ENCODE measurements around the gene WNT5B. TPM values are rescaled to one million over a fixed set of nuclear protein-coding genes. Genes with fewer than 3 reads are reported as not detected.

The WNT5B gene
- total and polyA plus RNA-seq, 2 of the 8 experiments (the other 6 are each of a cell fraction or from before 2014, with no cell fraction given) = 0.91 to 1.2 TPM

DNA sequence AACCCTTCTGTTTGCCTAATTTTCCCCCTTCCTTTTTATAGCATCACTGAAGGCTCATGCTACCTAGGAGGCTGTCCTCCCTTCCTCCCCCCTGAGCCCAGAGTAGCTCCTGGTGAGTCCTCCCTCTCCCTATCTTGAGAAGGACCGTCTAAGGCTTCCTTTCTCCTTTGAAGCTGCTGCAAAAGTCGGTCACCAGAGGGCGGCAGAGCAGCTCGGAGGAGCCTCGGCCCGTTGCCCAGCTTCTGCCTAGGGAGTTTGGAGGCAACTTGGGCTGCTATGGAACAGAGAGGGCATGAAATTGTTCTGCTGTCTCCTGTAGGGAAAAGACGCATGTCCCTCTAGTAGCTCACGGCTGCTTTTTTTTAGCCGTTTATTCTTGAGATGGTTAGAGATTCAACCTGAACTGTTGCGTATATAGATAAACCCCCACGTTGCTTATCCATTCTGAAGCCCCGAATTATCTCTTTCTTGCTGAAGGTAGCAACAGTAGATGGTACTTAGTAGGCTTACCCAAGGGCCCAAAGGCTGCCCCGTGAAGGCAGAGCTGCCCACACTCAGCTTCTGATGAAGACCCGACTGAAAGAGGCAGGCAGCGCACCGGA lies 5.7 kb downstream of the WNT5B start:
- Histone ChIP-seq H3K18ac (ENCODE audit: extremely low read depth, low read length) (no peak overlapping the region), H2AFZ (ENCODE audit: low read length) (no peak overlapping the region), H3K79me1 (ENCODE audit: low read depth, low read length) (no peaks in the 10 kb centered on the region), H3K23ac (ENCODE audit: insufficient read length) (no peak overlapping the region), H3K27ac (ENCODE audit: low read depth, low read length) (no peak overlapping the region), H3K4me1 (replicated peaks in 1 of 4; ENCODE audit: control insufficient read depth in 3 of 4, insufficient read depth in 4 of 4, low read length in 3 of 4) (peaks cover 2 to 18% (median 15%) of the 10 kb centered on the region in 4 experiments), H3K14ac (ENCODE audit: insufficient read length) (no peak overlapping the region), H2BK12ac (ENCODE audit: low read depth, low read length) (no peak overlapping the region), H3K9me3 (ENCODE audit: insufficient read depth in 2 of 2, low read depth in 1 of 2, low read length in 1 of 2) (no peaks in the 10 kb centered on the region), H4K20me1 (replicated peaks in 1 of 2; ENCODE audit: control insufficient read depth in 1 of 2, insufficient read depth in 2 of 2, low read length in 2 of 2) (peaks cover 0 to 4% of the 10 kb centered on the region in 2 experiments), H3K9ac (replicated peaks in 1 of 4; ENCODE audit: extremely low read depth in 1 of 4, low read depth in 3 of 4, low read length in 3 of 4) (no peak overlapping the region), H3K4ac (replicated peaks; ENCODE audit: insufficient read length, low read depth, low read length) (no peak overlapping the region), H3K56ac (replicated peaks; ENCODE audit: insufficient read length, low read depth, low read length) (no peak overlapping the region), H2AK5ac (ENCODE audit: low read depth, low read length) (no peak overlapping the region), H2BK120ac (replicated peaks; ENCODE audit: low read depth, low read length) (no peak overlapping the region), H2BK15ac (ENCODE audit: low read length) (no peak overlapping the region), H3K4me2 (ENCODE audit: insufficient read depth in 1 of 2, low read depth in 2 of 2, low read length in 2 of 2) (no peak overlapping the region), H4K5ac (ENCODE audit: insufficient read length, low read depth, low read length) (no peak overlapping the region), H4K91ac (replicated peaks; ENCODE audit: insufficient read length, low read length) (no peak overlapping the region), H3K27me3 (replicated peaks in 1 of 4; ENCODE audit: control insufficient read depth in 3 of 4, extremely low read depth in 1 of 4, insufficient read depth in 3 of 4, low read length in 3 of 4) (peaks cover 31 to 61% (median 47%) of the 10 kb centered on the region in 4 experiments), H2BK20ac (ENCODE audit: low read length) (no peak overlapping the region), H4K8ac (ENCODE audit: extremely low read depth, insufficient read depth, low read length) (no peak overlapping the region), H3K79me2 (ENCODE audit: control insufficient read depth in 1 of 2, insufficient read depth in 2 of 2, low read length in 2 of 2) (no peaks in the 10 kb centered on the region), H3K4me3 (ENCODE audit: extremely low read depth in 1 of 4, insufficient read depth in 2 of 4, low read depth in 3 of 4, low read length in 4 of 4) (no peak overlapping the region), H3K23me2 (ENCODE audit: low read depth, low read length) (peaks cover 4% of the 10 kb centered on the region), H3K36me3 (ENCODE audit: control insufficient read depth in 2 of 4, insufficient read depth in 4 of 4, low read length in 3 of 4) (no peaks in the 10 kb centered on the region), H2BK5ac (ENCODE audit: low read depth, low read length) (no peak overlapping the region)
- DNase-seq (ENCODE audit: low read depth in 1 of 2, low spot score in 2 of 2) = peak; percentile 56 to 88
- WGBS, 2 experiments (ENCODE audit: extremely low coverage in 1 of 2, insufficient coverage in 1 of 2, insufficient read length in 1 of 2, insufficient replicate concordance in 2 of 2, low coverage in 1 of 2, low lambda C conversion rate in 2 of 2, missing lambda C conversion rate in 1 of 2) = 42% methylated on average over 16 of the region's 16 CpGs; no CpG with 5 or more reads in 1 of the 2 experiments
- ChIA-PET CTCF (ENCODE audit: partially characterized antibody) (interaction anchor here (0.5 to 3.6 kb wide), 34 partner anchors 9 to 647 kb away, joined by 3 to 40 read pairs (median 4); partner anchors contain the start of gene ADIPOR2), POLR2A (ENCODE audit: partially characterized antibody) (interaction anchor here (0.6 to 1.6 kb wide), 2 partner anchors 28 to 47 kb away, joined by 3 to 5 read pairs; no protein-coding TSS in a partner anchor)
- peak; percentile 7 for FAIRE-seq
- TF ChIP-seq EZH2 (IDR thresholded peaks at IDR 0.05; ENCODE audit: low read depth, low read length, severe bottlenecking) (no peak), RAD21 (IDR thresholded peaks at IDR 0.05 in 1 of 2, conservative IDR thresholded peaks at IDR 0.05 in 1 of 2; ENCODE audit: low read depth in 2 of 2, low read length in 2 of 2) (peak; percentile 79 to 88), KDM1A (IDR thresholded peaks at IDR 0.05; ENCODE audit: borderline replicate concordance, low read length) (peak; percentile 34; the same call in 1 of the 2 replicates), MAFK (IDR thresholded peaks at IDR 0.05; ENCODE audit: low read depth, low read length) (no peak), TCF12 (IDR thresholded peaks at IDR 0.05; ENCODE audit: low read depth, low read length) (no peak), CBX5 (IDR thresholded peaks at IDR 0.05; ENCODE audit: low read depth, low read length) (no peak), PHF8 (conservative IDR thresholded peaks at IDR 0.05; ENCODE audit: low read depth, low read length) (no peak), NRF1 (IDR thresholded peaks at IDR 0.05; ENCODE audit: low read depth, low read length) (no peak), CREB1 (IDR thresholded peaks at IDR 0.05) (no peak)
- TF ChIP-seq, protein P1, sequence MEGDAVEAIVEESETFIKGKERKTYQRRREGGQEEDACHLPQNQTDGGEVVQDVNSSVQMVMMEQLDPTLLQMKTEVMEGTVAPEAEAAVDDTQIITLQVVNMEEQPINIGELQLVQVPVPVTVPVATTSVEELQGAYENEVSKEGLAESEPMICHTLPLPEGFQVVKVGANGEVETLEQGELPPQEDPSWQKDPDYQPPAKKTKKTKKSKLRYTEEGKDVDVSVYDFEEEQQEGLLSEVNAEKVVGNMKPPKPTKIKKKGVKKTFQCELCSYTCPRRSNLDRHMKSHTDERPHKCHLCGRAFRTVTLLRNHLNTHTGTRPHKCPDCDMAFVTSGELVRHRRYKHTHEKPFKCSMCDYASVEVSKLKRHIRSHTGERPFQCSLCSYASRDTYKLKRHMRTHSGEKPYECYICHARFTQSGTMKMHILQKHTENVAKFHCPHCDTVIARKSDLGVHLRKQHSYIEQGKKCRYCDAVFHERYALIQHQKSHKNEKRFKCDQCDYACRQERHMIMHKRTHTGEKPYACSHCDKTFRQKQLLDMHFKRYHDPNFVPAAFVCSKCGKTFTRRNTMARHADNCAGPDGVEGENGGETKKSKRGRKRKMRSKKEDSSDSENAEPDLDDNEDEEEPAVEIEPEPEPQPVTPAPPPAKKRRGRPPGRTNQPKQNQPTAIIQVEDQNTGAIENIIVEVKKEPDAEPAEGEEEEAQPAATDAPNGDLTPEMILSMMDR (IDR thresholded peaks at IDR 0.05; ENCODE audit: control extremely low read depth in 1 of 3, insufficient read depth in 1 of 3, low read depth in 1 of 3, low read length in 3 of 3) = peak; percentile 82 to 89 (median 86)

All from H1 (cell line).